HG03378 (cell line): ENCODE data around the gene MRGPRE.

Experiments used
- ATAC-seq: cut with Tn5 transposase; IDR thresholded peaks from one replicate; pipeline ENCODE4 v1.9.1; 2021; ENCODE audit warnings: mild to moderate bottlenecking, moderate library complexity; ENCODE audit not compliant: unreplicated experiment

The MRGPRE gene

DNA sequence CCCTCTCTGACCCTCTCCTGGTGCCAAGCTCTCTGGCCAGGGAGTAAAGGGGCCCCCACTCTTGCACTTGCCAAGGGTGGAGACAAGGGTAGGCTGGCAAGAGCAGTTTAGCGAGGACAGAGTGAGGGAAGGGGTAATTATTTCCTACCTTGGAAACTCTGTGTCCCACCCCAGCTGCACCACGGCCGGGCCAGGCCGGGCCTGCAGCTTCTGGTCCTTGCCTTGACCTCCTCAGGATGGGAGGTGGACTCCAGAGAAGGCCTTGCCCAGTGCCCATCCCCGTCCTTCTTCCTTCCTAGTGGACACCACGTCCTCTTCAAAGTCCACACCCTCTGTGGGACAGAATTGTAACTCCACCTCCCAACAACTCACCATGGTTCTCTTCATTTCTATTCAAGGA is 48.7 kb downstream of the MRGPRE start:
- no peak for ATAC-seq

DNA sequence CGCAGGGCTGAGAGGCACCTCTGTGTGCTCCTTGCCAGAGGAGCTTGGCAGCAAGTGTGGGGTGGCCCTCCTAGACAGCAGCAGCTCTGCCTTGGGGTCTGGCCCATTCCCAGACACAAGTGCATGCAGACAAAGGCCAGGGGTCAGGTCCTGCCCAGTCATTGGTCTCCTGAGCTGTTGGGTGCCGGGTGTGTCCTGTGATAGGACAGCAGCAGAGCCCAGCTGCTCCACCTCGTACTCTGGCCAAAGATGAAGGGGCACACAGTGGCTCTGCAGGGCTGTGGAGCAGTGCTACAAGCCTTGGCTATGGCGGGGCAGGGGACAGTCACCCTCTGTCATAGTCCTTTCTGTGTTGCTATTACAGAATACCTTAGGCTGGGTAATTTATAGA is 49.8 kb downstream of the MRGPRE start:
- ATAC-seq: no peak

DNA sequence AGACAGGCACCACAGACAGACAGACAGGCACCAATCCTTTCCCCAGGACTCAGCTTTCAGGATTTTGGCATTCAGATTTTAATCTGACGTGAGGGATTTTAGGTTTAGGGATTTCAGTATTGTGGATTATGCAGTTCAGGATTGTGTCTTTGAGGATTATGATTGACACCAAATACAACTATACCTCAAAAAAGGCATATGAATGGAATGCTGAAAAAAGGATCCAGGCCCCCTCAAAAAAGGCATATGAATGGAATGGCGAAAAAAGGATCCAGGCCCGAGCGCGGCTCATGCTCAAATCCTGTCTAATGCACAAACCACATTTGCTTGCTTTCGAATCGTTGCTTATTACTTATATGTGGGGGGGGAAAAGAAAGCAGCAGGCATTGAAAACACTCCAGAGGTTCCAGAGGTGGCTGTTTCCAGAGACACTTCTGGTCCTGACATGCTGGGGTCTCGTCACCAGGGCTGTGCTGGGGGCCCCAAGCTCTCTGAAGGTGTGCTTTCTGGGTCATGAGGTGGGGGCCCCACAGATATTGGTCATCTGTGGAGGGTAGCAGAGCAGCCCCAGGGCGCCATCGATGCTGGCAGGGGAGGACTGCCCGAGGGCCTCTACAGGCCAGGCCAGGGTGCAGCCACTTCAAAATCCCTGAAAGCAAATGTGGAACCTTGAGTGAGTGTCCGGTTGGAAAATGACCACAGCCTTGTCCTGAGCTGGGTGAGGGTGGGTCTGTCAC is 50.3 kb downstream of the MRGPRE start:
- ATAC-seq: no peak

DNA sequence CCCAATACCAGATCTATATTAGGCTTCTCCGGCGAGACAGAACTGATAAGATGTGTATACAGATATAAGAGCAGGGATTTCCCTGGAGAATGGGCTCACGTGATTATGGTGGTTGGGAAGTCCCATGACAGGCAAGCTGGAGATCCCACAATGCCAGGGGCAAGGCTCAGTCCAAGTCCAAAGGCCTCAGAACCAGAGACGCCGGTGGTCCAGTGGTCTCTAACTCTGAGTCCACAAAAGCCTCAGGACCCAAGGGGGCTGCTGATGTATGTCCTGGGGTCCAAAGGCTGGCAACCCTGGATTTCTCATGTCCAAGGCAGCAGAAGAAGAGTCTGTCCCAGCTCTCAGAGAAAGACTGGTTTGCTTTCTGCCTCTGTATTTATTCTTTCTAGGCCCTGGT is 51.3 kb downstream of the MRGPRE start:
- ATAC-seq: no peak

GRCh38 chr11:3178349-3178748 is 53.9 kb downstream of the MRGPRE start:
- ATAC-seq: no peak

DNA sequence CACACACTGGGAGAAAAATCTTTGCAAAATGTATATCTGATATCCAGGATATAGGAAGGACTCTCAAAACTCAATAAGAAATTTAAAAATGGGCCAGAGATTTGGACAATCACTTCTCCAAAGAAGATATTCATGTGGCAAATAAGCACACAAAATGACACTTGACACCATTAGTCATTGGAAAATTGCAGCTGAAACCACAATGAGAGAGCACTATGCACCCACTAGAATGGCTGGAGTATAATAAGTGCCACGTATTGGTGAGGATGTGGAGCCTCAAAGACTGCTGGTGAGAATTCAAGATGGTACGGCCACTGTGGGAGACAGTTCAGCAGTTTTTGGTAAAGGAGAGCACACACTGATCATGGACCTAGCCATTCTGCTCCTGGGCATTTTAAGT is 54.3 kb downstream of the MRGPRE start:
- ATAC-seq: no peak
